Astrocyte of the hippocampus (primary cell): ENCODE results near the gene MYLK.
"Not testable (repeated sequence)": the region's sequence is repeated elsewhere in the genome, so short reads cannot be mapped to it uniquely, and the experiment has no call there.

Experiments used
- DNase-seq: peaks from one replicate; pipeline ENCODE4 v3.0.0; 2011; ENCODE audit warnings: low read depth, low spot score

Gene MYLK

GRCh38 chr3:123627673-123628670 lies 256.2 kb downstream of the MYLK start:
- no peak for DNase-seq

- no peak for DNase-seq
These were observed 257.3 kb downstream of the MYLK start for GRCh38 chr3:123626881-123627280.

GRCh38 chr3:123624302-123624701 lies 259.8 kb downstream of the MYLK start:
- no peak for DNase-seq

- no peak for DNase-seq
These were observed 260.7 kb downstream of the MYLK start for GRCh38 chr3:123623346-123623880.

GRCh38 chr3:123622766-123623165 lies 261.4 kb downstream of the MYLK start:
- no peak for DNase-seq

- no peak for DNase-seq
These were observed 262.3 kb downstream of the MYLK start for GRCh38 chr3:123621850-123622189.

GRCh38 chr3:123621186-123621849 lies 262.8 kb downstream of the MYLK start:
- DNase-seq, result no peak

GRCh38 chr3:123620343-123620742 lies 263.8 kb downstream of the MYLK start:
- no peak for DNase-seq

- DNase-seq, result peak; percentile 88
These were observed 265.2 kb downstream of the MYLK start for GRCh38 chr3:123618768-123619484.

GRCh38 chr3:123618076-123618708 lies 265.9 kb downstream of the MYLK start:
- no peak for DNase-seq

GRCh38 chr3:123616593-123616992 lies 267.5 kb downstream of the MYLK start:
- DNase-seq, result no peak

- DNase-seq, result no peak
These were observed 270.6 kb downstream of the MYLK start for GRCh38 chr3:123613543-123613942.

- DNase-seq, result not testable (repeated sequence)
These were observed 272.5 kb downstream of the MYLK start for GRCh38 chr3:123611674-123612073.

GRCh38 chr3:123611082-123611481 lies 273.1 kb downstream of the MYLK start:
- DNase-seq, result no peak

- DNase-seq, result no peak
These were observed 273.8 kb downstream of the MYLK start for GRCh38 chr3:123610331-123610730.

GRCh38 chr3:123609063-123609462 lies 275.1 kb downstream of the MYLK start:
- peak; percentile 56 for DNase-seq

- DNase-seq, result no peak
These were observed 275.7 kb downstream of the MYLK start for GRCh38 chr3:123608263-123608937.

GRCh38 chr3:123606527-123606926 lies 277.6 kb downstream of the MYLK start:
- no peak for DNase-seq

- peak; percentile 44 for DNase-seq
These were observed 278.3 kb downstream of the MYLK start for GRCh38 chr3:123605789-123606234.

GRCh38 chr3:123603153-123603552 lies 281.0 kb downstream of the MYLK start:
- DNase-seq, result not testable (repeated sequence)

GRCh38 chr3:123602325-123602724 lies 281.8 kb downstream of the MYLK start:
- DNase-seq, result peak; percentile 67
